ENCODE results near the gene ELK1.

Gene ELK1

DNA sequence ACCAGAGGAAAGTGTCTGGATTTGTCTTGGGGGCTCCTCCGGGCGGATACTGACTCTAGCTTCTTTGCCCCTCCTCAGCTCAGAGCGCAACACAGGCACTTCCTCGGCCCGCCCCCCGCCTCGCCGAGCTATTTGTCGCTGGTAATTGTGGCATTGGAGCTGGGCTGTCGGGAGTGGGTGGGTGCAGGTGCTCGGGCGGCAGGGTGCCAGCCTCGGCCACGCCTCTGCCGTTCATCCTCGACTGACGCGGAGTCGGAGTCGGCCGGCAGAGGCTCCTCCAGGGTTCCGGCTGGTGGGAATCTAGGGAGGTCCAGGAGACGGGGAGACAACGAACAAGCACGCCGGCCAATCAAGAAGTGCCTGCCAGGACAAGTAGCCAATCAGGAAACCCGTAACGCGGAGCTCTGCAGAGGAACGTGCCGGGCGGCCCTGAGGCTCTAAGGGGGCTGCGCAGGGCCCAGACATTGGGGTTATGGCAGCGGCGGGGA is 26.8 kb downstream of the ELK1 start (continued):
- TF ChIP-seq ZNF175 (tag by site-specific recombination; IDR thresholded peaks at IDR 0.05), result no peak
- no peak for TF ChIP-seq ZBTB17 (tag by site-specific recombination; IDR thresholded peaks at IDR 0.05)
- peak; percentile 84 for TF ChIP-seq ZFHX2 (tag by site-specific recombination; conservative IDR thresholded peaks at IDR 0.05)
- TF ChIP-seq, protein P1, sequence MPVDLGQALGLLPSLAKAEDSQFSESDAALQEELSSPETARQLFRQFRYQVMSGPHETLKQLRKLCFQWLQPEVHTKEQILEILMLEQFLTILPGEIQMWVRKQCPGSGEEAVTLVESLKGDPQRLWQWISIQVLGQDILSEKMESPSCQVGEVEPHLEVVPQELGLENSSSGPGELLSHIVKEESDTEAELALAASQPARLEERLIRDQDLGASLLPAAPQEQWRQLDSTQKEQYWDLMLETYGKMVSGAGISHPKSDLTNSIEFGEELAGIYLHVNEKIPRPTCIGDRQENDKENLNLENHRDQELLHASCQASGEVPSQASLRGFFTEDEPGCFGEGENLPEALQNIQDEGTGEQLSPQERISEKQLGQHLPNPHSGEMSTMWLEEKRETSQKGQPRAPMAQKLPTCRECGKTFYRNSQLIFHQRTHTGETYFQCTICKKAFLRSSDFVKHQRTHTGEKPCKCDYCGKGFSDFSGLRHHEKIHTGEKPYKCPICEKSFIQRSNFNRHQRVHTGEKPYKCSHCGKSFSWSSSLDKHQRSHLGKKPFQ (tag by site-specific recombination; IDR thresholded peaks at IDR 0.05), result no peak
- TF ChIP-seq PRDM1 (tag by site-specific recombination; IDR thresholded peaks at IDR 0.05), result no peak
- TF ChIP-seq ZNF530 (tag by site-specific recombination; IDR thresholded peaks at IDR 0.05; ENCODE audit: low read depth), result no peak
- TF ChIP-seq ZNF24 (tag by site-specific recombination; IDR thresholded peaks at IDR 0.05), result no peak
- TF ChIP-seq, protein P2, sequence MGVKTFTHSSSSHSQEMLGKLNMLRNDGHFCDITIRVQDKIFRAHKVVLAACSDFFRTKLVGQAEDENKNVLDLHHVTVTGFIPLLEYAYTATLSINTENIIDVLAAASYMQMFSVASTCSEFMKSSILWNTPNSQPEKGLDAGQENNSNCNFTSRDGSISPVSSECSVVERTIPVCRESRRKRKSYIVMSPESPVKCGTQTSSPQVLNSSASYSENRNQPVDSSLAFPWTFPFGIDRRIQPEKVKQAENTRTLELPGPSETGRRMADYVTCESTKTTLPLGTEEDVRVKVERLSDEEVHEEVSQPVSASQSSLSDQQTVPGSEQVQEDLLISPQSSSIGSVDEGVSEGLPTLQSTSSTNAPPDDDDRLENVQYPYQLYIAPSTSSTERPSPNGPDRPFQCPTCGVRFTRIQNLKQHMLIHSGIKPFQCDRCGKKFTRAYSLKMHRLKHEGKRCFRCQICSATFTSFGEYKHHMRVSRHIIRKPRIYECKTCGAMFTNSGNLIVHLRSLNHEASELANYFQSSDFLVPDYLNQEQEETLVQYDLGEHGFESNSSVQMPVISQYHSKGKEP (tag by site-specific recombination; IDR thresholded peaks at IDR 0.05), result no peak
- TF ChIP-seq, protein P3, sequence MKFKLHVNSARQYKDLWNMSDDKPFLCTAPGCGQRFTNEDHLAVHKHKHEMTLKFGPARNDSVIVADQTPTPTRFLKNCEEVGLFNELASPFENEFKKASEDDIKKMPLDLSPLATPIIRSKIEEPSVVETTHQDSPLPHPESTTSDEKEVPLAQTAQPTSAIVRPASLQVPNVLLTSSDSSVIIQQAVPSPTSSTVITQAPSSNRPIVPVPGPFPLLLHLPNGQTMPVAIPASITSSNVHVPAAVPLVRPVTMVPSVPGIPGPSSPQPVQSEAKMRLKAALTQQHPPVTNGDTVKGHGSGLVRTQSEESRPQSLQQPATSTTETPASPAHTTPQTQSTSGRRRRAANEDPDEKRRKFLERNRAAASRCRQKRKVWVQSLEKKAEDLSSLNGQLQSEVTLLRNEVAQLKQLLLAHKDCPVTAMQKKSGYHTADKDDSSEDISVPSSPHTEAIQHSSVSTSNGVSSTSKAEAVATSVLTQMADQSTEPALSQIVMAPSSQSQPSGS (tag by site-specific recombination; IDR thresholded peaks at IDR 0.05; ENCODE audit: low read depth), result no peak
- no peak for TF ChIP-seq WT1 (tag by site-specific recombination; IDR thresholded peaks at IDR 0.05)
- TF ChIP-seq, protein P4, sequence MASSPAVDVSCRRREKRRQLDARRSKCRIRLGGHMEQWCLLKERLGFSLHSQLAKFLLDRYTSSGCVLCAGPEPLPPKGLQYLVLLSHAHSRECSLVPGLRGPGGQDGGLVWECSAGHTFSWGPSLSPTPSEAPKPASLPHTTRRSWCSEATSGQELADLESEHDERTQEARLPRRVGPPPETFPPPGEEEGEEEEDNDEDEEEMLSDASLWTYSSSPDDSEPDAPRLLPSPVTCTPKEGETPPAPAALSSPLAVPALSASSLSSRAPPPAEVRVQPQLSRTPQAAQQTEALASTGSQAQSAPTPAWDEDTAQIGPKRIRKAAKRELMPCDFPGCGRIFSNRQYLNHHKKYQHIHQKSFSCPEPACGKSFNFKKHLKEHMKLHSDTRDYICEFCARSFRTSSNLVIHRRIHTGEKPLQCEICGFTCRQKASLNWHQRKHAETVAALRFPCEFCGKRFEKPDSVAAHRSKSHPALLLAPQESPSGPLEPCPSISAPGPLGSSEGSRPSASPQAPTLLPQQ (tag by site-specific recombination; IDR thresholded peaks at IDR 0.05), result no peak
- TF ChIP-seq, protein P5, sequence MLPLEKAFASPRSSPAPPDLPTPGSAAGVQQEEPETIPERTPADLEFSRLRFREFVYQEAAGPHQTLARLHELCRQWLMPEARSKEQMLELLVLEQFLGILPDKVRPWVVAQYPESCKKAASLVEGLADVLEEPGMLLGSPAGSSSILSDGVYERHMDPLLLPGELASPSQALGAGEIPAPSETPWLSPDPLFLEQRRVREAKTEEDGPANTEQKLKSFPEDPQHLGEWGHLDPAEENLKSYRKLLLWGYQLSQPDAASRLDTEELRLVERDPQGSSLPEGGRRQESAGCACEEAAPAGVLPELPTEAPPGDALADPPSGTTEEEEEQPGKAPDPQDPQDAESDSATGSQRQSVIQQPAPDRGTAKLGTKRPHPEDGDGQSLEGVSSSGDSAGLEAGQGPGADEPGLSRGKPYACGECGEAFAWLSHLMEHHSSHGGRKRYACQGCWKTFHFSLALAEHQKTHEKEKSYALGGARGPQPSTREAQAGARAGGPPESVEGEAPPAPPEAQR (tag by site-specific recombination; IDR thresholded peaks at IDR 0.05), result no peak
- TF ChIP-seq ZNF571 (tag by site-specific recombination; IDR thresholded peaks at IDR 0.05), result no peak
- TF ChIP-seq ZNF114 (tag by site-specific recombination; IDR thresholded peaks at IDR 0.05), result no peak
- no peak for TF ChIP-seq ZNF398 (tag by site-specific recombination; IDR thresholded peaks at IDR 0.05)
- TF ChIP-seq ZNF747 (tag by site-specific recombination; IDR thresholded peaks at IDR 0.05), result no peak
- TF ChIP-seq GLIS1 (tag by site-specific recombination; IDR thresholded peaks at IDR 0.05), result peak; percentile 53; the same call in 1 of the 2 replicates
- no peak for TF ChIP-seq ZNF266 (tag by site-specific recombination; IDR thresholded peaks at IDR 0.05; ENCODE audit: low read depth)
- no peak for TF ChIP-seq ZNF148 (tag by site-specific recombination; IDR thresholded peaks at IDR 0.05; ENCODE audit: borderline replicate concordance)
- no peak for TF ChIP-seq ZNF626 (tag by site-specific recombination; IDR thresholded peaks at IDR 0.05)
- no peak for TF ChIP-seq REPIN1 (tag by site-specific recombination; IDR thresholded peaks at IDR 0.05; ENCODE audit: low read depth)
- TF ChIP-seq ZNF624 (tag by site-specific recombination; IDR thresholded peaks at IDR 0.05), result no peak
- no peak for TF ChIP-seq ZSCAN4 (tag by site-specific recombination; IDR thresholded peaks at IDR 0.05)
- TF ChIP-seq, protein P6, sequence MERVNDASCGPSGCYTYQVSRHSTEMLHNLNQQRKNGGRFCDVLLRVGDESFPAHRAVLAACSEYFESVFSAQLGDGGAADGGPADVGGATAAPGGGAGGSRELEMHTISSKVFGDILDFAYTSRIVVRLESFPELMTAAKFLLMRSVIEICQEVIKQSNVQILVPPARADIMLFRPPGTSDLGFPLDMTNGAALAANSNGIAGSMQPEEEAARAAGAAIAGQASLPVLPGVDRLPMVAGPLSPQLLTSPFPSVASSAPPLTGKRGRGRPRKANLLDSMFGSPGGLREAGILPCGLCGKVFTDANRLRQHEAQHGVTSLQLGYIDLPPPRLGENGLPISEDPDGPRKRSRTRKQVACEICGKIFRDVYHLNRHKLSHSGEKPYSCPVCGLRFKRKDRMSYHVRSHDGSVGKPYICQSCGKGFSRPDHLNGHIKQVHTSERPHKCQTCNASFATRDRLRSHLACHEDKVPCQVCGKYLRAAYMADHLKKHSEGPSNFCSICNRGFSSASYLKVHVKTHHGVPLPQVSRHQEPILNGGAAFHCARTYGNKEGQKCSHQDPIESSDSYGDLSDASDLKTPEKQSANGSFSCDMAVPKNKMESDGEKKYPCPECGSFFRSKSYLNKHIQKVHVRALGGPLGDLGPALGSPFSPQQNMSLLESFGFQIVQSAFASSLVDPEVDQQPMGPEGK (tag by site-specific recombination; IDR thresholded peaks at IDR 0.05), result no peak
- no peak for TF ChIP-seq ZNF677 (tag by site-specific recombination; IDR thresholded peaks at IDR 0.05)
